A673 (cell line): ENCODE results near the gene CX3CR1.

Experiments used
- EZH2 ChIP-seq: fragments of 200-600 bp; sonication (generic); IDR thresholded peaks from 2 replicates; pipeline ENCODE4 v1.6.1; 2017; ENCODE audit warnings: borderline replicate concordance, low read depth, mild to moderate bottlenecking, mixed read lengths, antibody characterized with exemption, low read length; ENCODE audit not compliant: poor library complexity, severe bottlenecking
- TF ChIP-seq, protein P1 (sequence below): fragments of 300-800, 200-600 bp; sonication (generic); conservative IDR thresholded peaks from 2 replicates; pipeline ENCODE4 v1.5.1; 2017; ENCODE audit warnings: low read depth, mild to moderate bottlenecking, antibody characterized with exemption, low read length, moderate library complexity, mixed read lengths

- TF ChIP-seq, protein P1, sequence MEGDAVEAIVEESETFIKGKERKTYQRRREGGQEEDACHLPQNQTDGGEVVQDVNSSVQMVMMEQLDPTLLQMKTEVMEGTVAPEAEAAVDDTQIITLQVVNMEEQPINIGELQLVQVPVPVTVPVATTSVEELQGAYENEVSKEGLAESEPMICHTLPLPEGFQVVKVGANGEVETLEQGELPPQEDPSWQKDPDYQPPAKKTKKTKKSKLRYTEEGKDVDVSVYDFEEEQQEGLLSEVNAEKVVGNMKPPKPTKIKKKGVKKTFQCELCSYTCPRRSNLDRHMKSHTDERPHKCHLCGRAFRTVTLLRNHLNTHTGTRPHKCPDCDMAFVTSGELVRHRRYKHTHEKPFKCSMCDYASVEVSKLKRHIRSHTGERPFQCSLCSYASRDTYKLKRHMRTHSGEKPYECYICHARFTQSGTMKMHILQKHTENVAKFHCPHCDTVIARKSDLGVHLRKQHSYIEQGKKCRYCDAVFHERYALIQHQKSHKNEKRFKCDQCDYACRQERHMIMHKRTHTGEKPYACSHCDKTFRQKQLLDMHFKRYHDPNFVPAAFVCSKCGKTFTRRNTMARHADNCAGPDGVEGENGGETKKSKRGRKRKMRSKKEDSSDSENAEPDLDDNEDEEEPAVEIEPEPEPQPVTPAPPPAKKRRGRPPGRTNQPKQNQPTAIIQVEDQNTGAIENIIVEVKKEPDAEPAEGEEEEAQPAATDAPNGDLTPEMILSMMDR = no peak
- TF ChIP-seq EZH2 = no peak
Observed at GRCh38 chr3:39220407-39221140, 59.3 kb downstream of the CX3CR1 start.
